Stimulated activated CD4-positive, alpha-beta T cell treated with anti-CD3 and anti-CD28 coated beads, Interleukin-1b, Interleukin-23, amount 100 ng/mL, for 24 hours (primary cell): ENCODE data around the gene SMAD4.

ENCODE experiments used
- DNase-seq, 4 experiments: peaks; one replicate each; pipeline ENCODE4 v3.0.0-alpha.2; 2020; ENCODE audit warnings: low read depth in 4 of 4, low spot score in 1 of 4

Gene SMAD4

GRCh38 chr18:51021226-51021965, 8.6 kb upstream of the SMAD4 start:
- DNase-seq: no peak

DNA sequence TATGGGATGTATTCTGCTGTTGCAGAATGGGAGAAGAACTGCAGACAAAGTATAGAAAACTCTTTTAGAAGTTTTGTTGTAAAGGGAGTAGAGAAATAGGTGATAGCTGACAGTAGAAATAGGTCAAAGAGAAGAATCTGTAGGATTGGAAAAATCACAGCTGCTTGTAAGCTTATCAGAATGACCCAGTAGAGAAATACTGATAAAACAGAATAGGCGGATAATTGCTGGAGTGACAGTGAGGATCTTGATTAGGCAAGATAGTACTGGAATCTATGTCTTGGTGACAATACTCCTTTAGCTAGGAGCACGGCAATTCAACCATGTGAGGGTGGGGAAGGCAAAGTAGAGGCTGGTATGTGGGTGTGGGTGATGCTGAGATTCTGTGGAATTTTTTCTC, 4.5 kb upstream of the SMAD4 start:
- no peak for DNase-seq

- DNase-seq: no peak
Observed at GRCh38 chr18:51028201-51028805, 1.7 kb upstream of the SMAD4 start.

- no peak for DNase-seq
Observed at GRCh38 chr18:51029378-51029693, 677 bp upstream of the SMAD4 start.

- DNase-seq: peak in 3 of 4 experiments; percentile 38 to 58 (median 55)
Observed at GRCh38 chr18:51030537-51031258, 685 bp downstream of the SMAD4 start.

- DNase-seq: no peak
Observed at GRCh38 chr18:51032193-51032592, 2.2 kb downstream of the SMAD4 start.

DNA sequence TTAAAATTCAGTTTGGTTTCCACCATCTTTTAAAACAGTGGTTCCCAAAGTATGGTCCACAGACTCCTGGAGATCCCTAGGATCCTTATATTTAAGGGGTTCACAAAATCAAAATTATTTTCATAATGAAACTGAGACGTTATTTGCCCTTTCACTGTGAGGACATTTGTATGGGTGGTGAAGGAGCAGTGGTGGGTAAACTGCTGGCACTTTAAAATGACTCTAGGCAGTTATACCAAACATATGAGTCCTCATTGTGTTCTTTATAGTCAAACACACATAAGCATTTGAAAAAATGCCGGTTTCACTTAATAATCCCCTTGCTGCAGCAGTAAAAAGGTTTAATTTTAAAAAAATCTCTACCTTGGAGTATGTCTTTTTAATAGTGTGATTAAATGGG, 7.2 kb downstream of the SMAD4 start:
- DNase-seq: no peak

DNA sequence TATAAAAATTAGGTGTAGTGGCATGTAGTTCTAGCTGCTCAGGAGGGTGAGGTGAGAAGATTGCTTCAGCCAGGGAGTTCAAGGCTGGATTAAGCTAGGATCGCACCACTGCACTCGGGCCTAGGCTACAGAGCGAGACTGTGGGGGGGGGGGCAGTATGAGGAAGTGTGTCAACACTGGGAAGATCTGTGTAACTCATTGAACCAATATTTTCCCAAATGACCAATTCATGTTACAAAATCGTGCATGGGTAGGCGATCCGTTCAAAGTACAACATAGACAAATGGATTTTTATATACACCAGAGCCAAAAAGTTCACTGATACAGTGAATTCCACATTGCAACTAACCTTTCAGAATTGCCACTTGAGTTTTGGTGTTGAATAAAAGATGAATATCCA, 8.1 kb downstream of the SMAD4 start:
- no peak for DNase-seq

GRCh38 chr18:51039138-51040112, 9.4 kb downstream of the SMAD4 start:
- no peak for DNase-seq

- no peak for DNase-seq
Observed at GRCh38 chr18:51041677-51042352, 11.8 kb downstream of the SMAD4 start.

- DNase-seq: no peak
Observed at GRCh38 chr18:51044928-51045585, 15.0 kb downstream of the SMAD4 start.

DNA sequence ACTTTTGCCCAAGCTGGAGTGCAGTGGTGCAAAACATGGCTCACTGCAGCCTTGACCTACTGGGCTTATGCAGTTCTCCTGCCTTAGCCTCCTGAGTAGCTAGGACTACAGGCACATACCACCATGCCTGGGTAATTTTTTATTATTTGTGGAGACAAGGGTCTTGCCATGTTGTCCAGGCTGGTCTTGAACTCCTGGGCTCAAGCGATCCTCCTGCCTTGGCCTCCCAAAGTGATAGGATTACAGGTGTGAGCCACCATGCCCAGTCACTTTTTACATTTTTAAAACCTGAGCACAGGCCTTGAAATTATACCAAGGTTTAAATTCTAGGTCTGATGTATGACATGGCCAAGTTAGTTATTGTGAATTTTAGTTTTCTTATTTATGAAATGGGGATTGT, 18.2 kb downstream of the SMAD4 start:
- DNase-seq: no peak

- DNase-seq: no peak
Observed at GRCh38 chr18:51049137-51049536, 19.1 kb downstream of the SMAD4 start.

- no peak for DNase-seq
Observed at GRCh38 chr18:51051105-51051712, 21.2 kb downstream of the SMAD4 start.

- DNase-seq: no peak
Observed at GRCh38 chr18:51053814-51054213, 23.8 kb downstream of the SMAD4 start.

GRCh38 chr18:51054764-51055163, 24.8 kb downstream of the SMAD4 start:
- no peak for DNase-seq

DNA sequence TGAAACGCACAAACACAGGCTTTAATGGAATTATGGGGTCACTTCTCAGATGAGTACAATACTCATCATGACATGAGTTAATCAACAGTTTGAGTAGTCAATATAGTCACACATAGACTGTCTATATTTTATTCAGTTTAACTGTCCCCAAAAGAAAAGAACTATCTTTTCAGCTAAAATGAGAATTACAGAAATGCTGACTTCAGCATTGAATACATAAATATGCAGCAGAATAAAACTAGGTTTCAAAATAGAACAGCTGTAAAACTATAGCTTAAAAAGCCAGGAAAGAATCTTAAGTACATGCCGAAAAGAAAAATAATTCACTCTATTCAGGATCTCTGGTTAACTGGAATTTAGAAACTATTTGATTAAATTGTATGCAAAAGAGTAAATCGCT, 30.0 kb downstream of the SMAD4 start:
- no peak for DNase-seq

DNA sequence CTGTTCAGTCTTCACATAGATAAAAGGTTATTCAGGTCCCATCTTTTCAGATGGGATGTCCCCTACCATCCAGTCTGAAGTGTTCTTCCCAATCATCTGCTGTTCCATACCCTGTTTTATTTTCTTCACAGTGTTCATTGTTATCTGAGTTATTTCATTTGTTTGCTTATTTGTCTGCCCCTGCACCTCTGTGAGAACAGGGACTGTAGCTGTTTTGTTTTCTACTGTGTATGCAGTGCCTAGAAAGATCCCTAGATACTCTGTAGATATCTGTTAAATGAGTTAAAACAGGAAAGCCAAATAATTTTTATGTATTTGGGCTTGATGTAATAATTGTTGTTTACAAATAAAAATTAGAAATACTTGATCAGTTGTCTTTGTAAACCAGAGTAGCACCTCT, 34.2 kb downstream of the SMAD4 start:
- no peak for DNase-seq

DNA sequence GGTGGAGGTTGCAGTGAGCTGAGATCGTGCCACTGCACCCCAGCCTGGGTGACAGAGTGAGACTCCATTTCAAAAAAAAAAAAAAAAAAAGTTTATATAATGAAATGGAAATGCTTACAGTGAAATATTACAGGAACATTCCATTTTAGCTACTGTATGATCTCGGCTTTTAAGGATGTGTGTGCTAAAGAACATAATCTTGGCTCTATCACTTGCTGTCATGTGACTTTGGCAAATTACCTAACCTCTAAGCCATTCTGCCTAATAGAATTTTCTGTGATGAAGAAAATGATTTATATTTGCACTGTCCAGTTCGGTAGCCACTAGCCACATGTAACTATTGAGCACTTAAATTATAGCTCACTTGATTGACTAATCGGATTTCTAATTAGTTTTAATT, 36.3 kb downstream of the SMAD4 start:
- no peak for DNase-seq

DNA sequence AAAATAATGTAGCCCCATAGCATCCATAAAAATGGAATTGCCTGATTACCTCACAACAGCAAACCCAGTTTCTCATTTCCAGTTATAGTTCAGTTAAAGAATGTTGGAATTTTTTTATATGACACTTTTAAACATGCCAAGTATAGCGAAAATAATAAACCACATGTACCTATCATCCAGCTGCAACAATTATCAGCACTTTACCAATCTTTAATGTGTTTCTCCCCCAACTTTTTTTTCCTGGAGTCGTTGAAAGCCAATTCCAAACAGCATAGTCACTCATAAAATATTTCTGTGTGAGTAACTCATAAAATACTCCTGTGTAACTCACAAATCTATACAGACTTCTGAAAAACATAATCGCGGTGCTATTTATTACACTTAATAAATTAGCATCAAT, 38.1 kb downstream of the SMAD4 start:
- DNase-seq: no peak
